IMR-90 (cell line): Measurements from ENCODE around the gene SPAG4. TPM values are rescaled to one million over a fixed set of nuclear protein-coding genes. Genes with fewer than 3 reads are reported as not detected.

Experiments used
- ATAC-seq: fragments of 200-7000 bp; cut with Tn5 transposase; 2 replicates; pipeline ENCODE4 v1.9.1; 2020; ENCODE audit warnings: low read depth, mild to moderate bottlenecking, moderate library complexity
- BruUV-seq: library from RNA; stranded (reverse); fragments of 400-500 nt; replicated peaks from 2 replicates; lab custom pipeline; 2021; lab: Mats Ljungman, UMichigan
- CTCF ChIA-PET: fragments of 300-600 bp; formaldehyde crosslinking; extraction: SDS; loops from one replicate; lab custom pipeline; 2021; ENCODE audit warnings: antibody characterized with exemption; lab: Yijun Ruan, JAX
- POLR2A ChIA-PET: fragments of 300-600 bp; sonication (Branson Sonifier 250); formaldehyde crosslinking; loops from one replicate; lab custom pipeline; 2022; ENCODE audit warnings: antibody characterized with exemption; ENCODE audit not compliant: unreplicated experiment; lab: Charles Lee
- DNase-seq: peaks from one replicate; pipeline ENCODE4 v3.0.0; 2013
- H2AFZ ChIP-seq: replicated peaks from 2 replicates; pipeline ENCODE3; 2013; ENCODE audit warnings: low read length, mild to moderate bottlenecking; ENCODE audit not compliant: poor library complexity
- H2AK5ac ChIP-seq: 2 replicates; pipeline ENCODE4 v1.6.1; 2013; ENCODE audit warnings: low read depth, low read length, inconsistent platforms
- H2AK9ac ChIP-seq: replicated peaks from 2 replicates; pipeline ENCODE3; 2013; ENCODE audit warnings: mild to moderate bottlenecking, low read depth, low read length, moderate library complexity; ENCODE audit not compliant: poor library complexity
- H2BK120ac ChIP-seq: 2 replicates; pipeline ENCODE4 v1.6.1; 2013; ENCODE audit warnings: low read depth, low read length, inconsistent platforms
- H2BK15ac ChIP-seq: 3 replicates; pipeline ENCODE4 v1.6.1; 2013; ENCODE audit warnings: low read depth, low read length, inconsistent platforms
- H2BK20ac ChIP-seq: 2 replicates; pipeline ENCODE4 v1.6.1; 2013; ENCODE audit warnings: low read depth, mild to moderate bottlenecking, inconsistent platforms, low read length, moderate library complexity
- H2BK5ac ChIP-seq: 2 replicates; pipeline ENCODE4 v1.6.1; 2013; ENCODE audit warnings: mild to moderate bottlenecking, low read depth, low read length, inconsistent platforms; ENCODE audit not compliant: poor library complexity, severe bottlenecking
- H3K14ac ChIP-seq: replicated peaks from 2 replicates; pipeline ENCODE4 v1.6.1; 2013; ENCODE audit warnings: low read depth, low read length, inconsistent platforms
- H3K18ac ChIP-seq: 2 replicates; pipeline ENCODE4 v1.6.1; 2013; ENCODE audit warnings: low read depth, low read length, control low read depth
- H3K23ac ChIP-seq: 2 replicates; pipeline ENCODE4 v1.6.1; 2013; ENCODE audit warnings: low read depth, low read length, inconsistent platforms
- H3K27ac ChIP-seq: 2 replicates; pipeline ENCODE4 v1.5.1; 2013; ENCODE audit warnings: mild to moderate bottlenecking, control low read depth, low read length; ENCODE audit not compliant: insufficient read depth
- H3K27me3 ChIP-seq: 2 replicates; pipeline ENCODE4 v1.6.1; 2013; ENCODE audit warnings: low read length; ENCODE audit not compliant: control insufficient read depth, insufficient read depth
- H3K36me3 ChIP-seq: 2 replicates; pipeline ENCODE4 v1.6.1; 2013; ENCODE audit warnings: low read length, mixed read lengths; ENCODE audit not compliant: control insufficient read depth, insufficient read depth
- H3K4ac ChIP-seq: 2 replicates; pipeline ENCODE4 v1.6.1; 2013; ENCODE audit warnings: low read depth, low read length, inconsistent platforms
- H3K4me1 ChIP-seq: 2 replicates; pipeline ENCODE4 v1.6.1; 2013; ENCODE audit warnings: low read length, mixed read lengths; ENCODE audit not compliant: control insufficient read depth, insufficient read depth
- H3K4me2 ChIP-seq: 2 replicates; pipeline ENCODE4 v1.6.1; 2013; ENCODE audit warnings: low read depth, mild to moderate bottlenecking, control low read depth, low read length, moderate library complexity
- H3K4me3 ChIP-seq: 2 replicates; pipeline ENCODE4 v1.5.1; 2013; ENCODE audit warnings: low read depth, mild to moderate bottlenecking, control low read depth, low read length, moderate library complexity; ENCODE audit not compliant: insufficient read depth
- H3K56ac ChIP-seq: 2 replicates; pipeline ENCODE4 v1.6.1; 2013; ENCODE audit warnings: low read length, inconsistent platforms; ENCODE audit not compliant: insufficient read depth; ENCODE audit errors: extremely low read depth
- H3K79me1 ChIP-seq, 2 experiments: 2 replicates each; pipeline ENCODE4 v1.6.1; 2013; ENCODE audit warnings: low read length in 2 of 2, inconsistent platforms in 1 of 2, low read depth in 1 of 2
- H3K9ac ChIP-seq: 2 replicates; pipeline ENCODE4 v1.6.1; 2013; ENCODE audit warnings: low read depth, low read length, control low read depth
- H3K9me1 ChIP-seq: 2 replicates; pipeline ENCODE4 v1.6.1; 2013; ENCODE audit warnings: low read length, inconsistent platforms; ENCODE audit not compliant: insufficient read depth
- H3K9me3 ChIP-seq: 2 replicates; pipeline ENCODE4 v1.6.1; 2013; ENCODE audit warnings: low read length; ENCODE audit not compliant: control insufficient read depth, insufficient read depth
- H4K20me1 ChIP-seq: 2 replicates; pipeline ENCODE4 v1.6.1; 2013; ENCODE audit warnings: low read length, inconsistent platforms; ENCODE audit not compliant: insufficient read depth
- H4K5ac ChIP-seq: 2 replicates; pipeline ENCODE4 v1.6.1; 2013; ENCODE audit warnings: mild to moderate bottlenecking, low read depth, low read length, control low read depth
- H4K8ac ChIP-seq, 2 experiments: 2 replicates each; pipeline ENCODE4 v1.6.1; 2013; ENCODE audit warnings: low read depth in 2 of 2, low read length in 2 of 2, control low read depth in 1 of 2, inconsistent platforms in 1 of 2
- H4K91ac ChIP-seq: 2 replicates; pipeline ENCODE4 v1.6.1; 2013; ENCODE audit warnings: low read depth, low read length, inconsistent platforms; ENCODE audit not compliant: insufficient read depth
- BHLHE40 ChIP-seq: fragments of 150-350 bp; IDR thresholded peaks from 2 replicates; pipeline ENCODE4 v1.6.1; 2016; ENCODE audit warnings: mild to moderate bottlenecking, low read depth, low read length
- CEBPB ChIP-seq: IDR thresholded peaks from 2 replicates; pipeline ENCODE4 v1.6.1; 2012; ENCODE audit warnings: low read depth, low read length, improper control_type of control experiment
- CHD1 ChIP-seq: IDR thresholded peaks from 2 replicates; pipeline ENCODE4 v1.6.1; 2012; ENCODE audit warnings: low read depth, low read length, improper control_type of control experiment
- CTCF ChIP-seq: conservative IDR thresholded peaks from 2 replicates; pipeline ENCODE4 v1.5.1; 2012; ENCODE audit warnings: mild to moderate bottlenecking, low read depth, low read length, improper control_type of control experiment
- ELK1 ChIP-seq: fragments of 150-350 bp; IDR thresholded peaks from 2 replicates; pipeline ENCODE4 v1.6.1; 2016; ENCODE audit warnings: low read depth, mild to moderate bottlenecking, low read length, moderate library complexity, borderline replicate concordance
- FOS ChIP-seq: fragments of 150-350 bp; IDR thresholded peaks from 2 replicates; pipeline ENCODE4 v1.6.1; 2016; ENCODE audit warnings: low read depth, low read length
- MAFK ChIP-seq: IDR thresholded peaks from 2 replicates; pipeline ENCODE4 v1.6.1; 2012; ENCODE audit warnings: low read depth, low read length, improper control_type of control experiment
- MAZ ChIP-seq: IDR thresholded peaks from 2 replicates; pipeline ENCODE4 v1.6.1; 2012; ENCODE audit warnings: low read depth, mild to moderate bottlenecking, low read length, improper control_type of control experiment, moderate library complexity, borderline replicate concordance
- MXI1 ChIP-seq: IDR thresholded peaks from 2 replicates; pipeline ENCODE4 v1.6.1; 2012; ENCODE audit warnings: low read depth, mild to moderate bottlenecking, low read length, moderate library complexity, borderline replicate concordance
- NFE2L2 ChIP-seq: fragments of 150-350 bp; IDR thresholded peaks from 2 replicates; pipeline ENCODE4 v1.6.1; 2016; ENCODE audit warnings: low read depth, mild to moderate bottlenecking, low read length
- POLR2A ChIP-seq: IDR thresholded peaks from 2 replicates; pipeline ENCODE4 v1.6.1; 2012; ENCODE audit warnings: mild to moderate bottlenecking, low read depth, low read length
- RAD21 ChIP-seq: IDR thresholded peaks from 2 replicates; pipeline ENCODE4 v1.6.1; 2012; ENCODE audit warnings: low read length, improper control_type of control experiment
- RFX5 ChIP-seq: IDR thresholded peaks from 2 replicates; pipeline ENCODE4 v1.8.0; 2012; ENCODE audit warnings: low read depth, mild to moderate bottlenecking, low read length, moderate library complexity
- SMC3 ChIP-seq: fragments of 150-350 bp; IDR thresholded peaks from 2 replicates; pipeline ENCODE4 v1.6.1; 2016; ENCODE audit warnings: low read depth, mild to moderate bottlenecking, antibody characterized with exemption, low read length, moderate library complexity
- USF2 ChIP-seq: fragments of 150-350 bp; IDR thresholded peaks from 2 replicates; pipeline ENCODE4 v1.6.1; 2017; ENCODE audit warnings: mild to moderate bottlenecking, antibody characterized with exemption, low read length, low read depth
- WGBS, 2 experiments: methylation state at CpG; one replicate each; pipeline versions ENCODE4 v1.1.5 to v1.1.7; 2013; ENCODE audit warnings: missing lambda C conversion rate in 2 of 2; ENCODE audit not compliant: insufficient read length in 1 of 2; ENCODE audit errors: extremely low coverage in 2 of 2; 5-methylcytosine and 5-hydroxymethylcytosine counted together
- dilution Hi-C: fragments of 300-500 bp; cut with HindIII; formaldehyde crosslinking; loops from one replicate; pipeline ENCODE4 v1.14.3; 2018; ENCODE audit warnings: low sequenced_read_pairs; ENCODE audit not compliant: unreplicated experiment
- in situ Hi-C: fragments of 300-500 bp; cut with MboI; formaldehyde crosslinking; loops from 3 replicates; pipeline ENCODE4 v1.14.3; 2019; ENCODE audit warnings: low sequenced_read_pairs, inconsistent platforms, mixed read lengths
- intact Hi-C: fragments of 100-400 bp; cut with micrococcal nuclease; formaldehyde crosslinking; loops from 2 replicates; pipeline ENCODE4 v1.10.0; 2022
- polyA plus RNA-seq, 3 experiments: library from polyadenylated mRNA; depleted of rRNA; stranded (reverse); fragments of >200 nt; gene quantifications; 2 replicates each; pipeline ENCODE4 v1.2.3, GENCODE V29; 2012; ENCODE audit warnings: low replicate concordance in 1 of 3
- total RNA-seq: library from RNA; depleted of rRNA; stranded (reverse); fragments of >200 nt; gene quantifications from 2 replicates; pipeline ENCODE4 v1.2.3, GENCODE V29; 2012

The SPAG4 gene
- total and polyA plus RNA-seq, 2 of the 4 experiments (the other 2 are of a cell fraction) = 1.8 to 5.5 TPM

GRCh38 chr20:35601990-35602389 is 13.6 kb upstream of the SPAG4 start (continued):
- no peak for TF ChIP-seq CEBPB

GRCh38 chr20:35602851-35603495 is 12.7 kb upstream of the SPAG4 start:
- ATAC-seq (no peak), DNase-seq (no peak)
- ChIA-PET POLR2A (no interaction called here), CTCF (no interaction called here)
- Histone ChIP-seq H2AK9ac (no peak overlapping the region), H2AFZ (no peak overlapping the region), H2BK5ac (no peak overlapping the region), H3K9me1 (no peaks in the 10 kb centered on the region), H3K79me1 (no peaks in the 10 kb centered on the region), H3K4me1 (peaks cover 3% of the 10 kb centered on the region), H3K14ac (no peak overlapping the region), H4K8ac (no peak overlapping the region), H3K27ac (no peak overlapping the region), H3K27me3 (peaks cover 41% of the 10 kb centered on the region), H3K4me3 (no peak overlapping the region), H2BK15ac (no peak overlapping the region), H2AK5ac (no peak overlapping the region), H3K23ac (no peak overlapping the region), H3K9me3 (no peaks in the 10 kb centered on the region), H4K5ac (no peak overlapping the region), H3K36me3 (no peaks in the 10 kb centered on the region), H3K4me2 (no peak overlapping the region), H3K18ac (no peak overlapping the region), H2BK20ac (no peak overlapping the region), H4K91ac (no peak overlapping the region), H2BK120ac (no peak overlapping the region), H3K4ac (no peak overlapping the region), H3K9ac (no peak overlapping the region), H3K56ac (no peak overlapping the region), H4K20me1 (no peaks in the 10 kb centered on the region; the same call in 1 of the 2 replicates)
- in situ Hi-C loops = no loop called here
- intact Hi-C loops = no loop called here
- 94% methylated on average over 2 of the region's 15 CpGs; no CpG with 5 or more reads in 1 of the 2 experiments for WGBS, 2 experiments
- no TSS peak for BruUV-seq
- dilution Hi-C loops = no loop called here
- TF ChIP-seq RAD21 (no peak), CHD1 (no peak), MXI1 (no peak), NFE2L2 (no peak), RFX5 (no peak), ELK1 (no peak), FOS (no peak), CTCF (no peak), USF2 (no peak), POLR2A (no peak), SMC3 (no peak), MAZ (no peak), MAFK (no peak), BHLHE40 (no peak)
